HEK293 (cell line): ENCODE measurements around the gene GAMT.

Source experiments
- CTCF ChIA-PET: fragments of 350-600 bp; formaldehyde crosslinking; extraction: SDS; loops from one replicate; lab custom pipeline; 2021; ENCODE audit warnings: antibody characterized with exemption; lab: Yijun Ruan, JAX
- POLR2A ChIA-PET: fragments of 300-600 bp; formaldehyde crosslinking; extraction: SDS; loops from one replicate; lab custom pipeline; 2020; ENCODE audit warnings: antibody characterized with exemption, inconsistent platforms; lab: Yijun Ruan, JAX
- H3K27ac ChIP-seq: fragments of 200-500 bp; sonication (Bioruptor generic); 2 replicates; pipeline ENCODE4 v1.5.1; 2014; ENCODE audit warnings: low read depth, low read length, control low read depth, inconsistent platforms; ENCODE audit errors: extremely low read depth
- H3K36me3 ChIP-seq, 2 experiments: fragments of 200-500 bp in 1 of 2; sonication (Bioruptor generic) in 1 of 2; 1 replicate in 1 of 2; 2 replicates in 1 of 2; pipeline ENCODE4 v1.5.1; 2014 to 2017; ENCODE audit warnings: inconsistent platforms in 2 of 2, low read length in 2 of 2; ENCODE audit not compliant: control insufficient read depth in 2 of 2, insufficient read depth in 1 of 2
- H3K4me1 ChIP-seq: fragments of 200-500 bp; sonication (Bioruptor generic); 2 replicates; pipeline ENCODE4 v1.5.1; 2014; ENCODE audit warnings: mild to moderate bottlenecking, low read length, inconsistent platforms; ENCODE audit not compliant: control insufficient read depth, insufficient read depth
- H3K4me3 ChIP-seq: 2 replicates; pipeline ENCODE4 v1.5.1; 2011; ENCODE audit warnings: low read depth, mild to moderate bottlenecking, control low read depth, low read length, moderate library complexity
- H3K9me3 ChIP-seq: fragments of 200-500 bp; sonication (Bioruptor generic); 2 replicates; pipeline ENCODE4 v1.5.1; 2014; ENCODE audit warnings: low read depth, low read length, inconsistent platforms; ENCODE audit not compliant: control insufficient read depth, insufficient read depth
- EGR2 ChIP-seq: fragments of 450-650 bp; formaldehyde crosslinking; IDR thresholded peaks from 2 replicates; pipeline ENCODE4 v1.5.1; 2016; ENCODE audit warnings: low read depth, missing biosample characterization, missing genetic modification characterization
- SCRT2 ChIP-seq: fragments of 450-650 bp; formaldehyde crosslinking; IDR thresholded peaks from 2 replicates; pipeline ENCODE4 v1.5.1; 2016; ENCODE audit warnings: missing biosample characterization, missing genetic modification characterization
- WT1 ChIP-seq: fragments of 450-650 bp; formaldehyde crosslinking; IDR thresholded peaks from 2 replicates; pipeline ENCODE4 v1.5.1; 2016; ENCODE audit warnings: missing biosample characterization, missing genetic modification characterization
- YY2 ChIP-seq: fragments of 450-650 bp; formaldehyde crosslinking; IDR thresholded peaks from 2 replicates; pipeline ENCODE4 v1.5.1; 2016; ENCODE audit warnings: missing biosample characterization, missing genetic modification characterization
- ZFHX2 ChIP-seq: fragments of 450-650 bp; formaldehyde crosslinking; conservative IDR thresholded peaks from 2 replicates; pipeline ENCODE4 v1.5.1; 2016; ENCODE audit warnings: missing biosample characterization, missing genetic modification characterization
- ZIC2 ChIP-seq: fragments of 450-650 bp; formaldehyde crosslinking; IDR thresholded peaks from 2 replicates; pipeline ENCODE4 v1.5.1; 2016; ENCODE audit warnings: missing biosample characterization, missing genetic modification characterization
- ZNF10 ChIP-seq: fragments of 450-650 bp; formaldehyde crosslinking; IDR thresholded peaks from 2 replicates; pipeline ENCODE4 v1.5.1; 2017; ENCODE audit warnings: missing biosample characterization, missing genetic modification characterization
- ZNF132 ChIP-seq: fragments of 450-650 bp; formaldehyde crosslinking; IDR thresholded peaks from 2 replicates; pipeline ENCODE4 v1.5.1; 2017; ENCODE audit warnings: missing biosample characterization, missing genetic modification characterization, borderline replicate concordance
- ZNF211 ChIP-seq: fragments of 450-650 bp; formaldehyde crosslinking; IDR thresholded peaks from 2 replicates; pipeline ENCODE4 v1.5.1; 2016; ENCODE audit warnings: low read depth, missing biosample characterization, missing genetic modification characterization
- ZNF223 ChIP-seq: fragments of 450-650 bp; formaldehyde crosslinking; IDR thresholded peaks from 2 replicates; pipeline ENCODE4 v1.5.1; 2016; ENCODE audit warnings: missing biosample characterization, missing genetic modification characterization
- ZNF558 ChIP-seq: fragments of 450-650 bp; formaldehyde crosslinking; IDR thresholded peaks from 2 replicates; pipeline ENCODE4 v1.5.1; 2016; ENCODE audit warnings: missing biosample characterization, missing genetic modification characterization
- ZNF837 ChIP-seq: fragments of 450-650 bp; formaldehyde crosslinking; IDR thresholded peaks from 2 replicates; pipeline ENCODE4 v1.5.1; 2016; ENCODE audit warnings: missing biosample characterization, missing genetic modification characterization
- TF ChIP-seq, protein P1 (sequence below): fragments of 450-650 bp; formaldehyde crosslinking; IDR thresholded peaks from 2 replicates; pipeline ENCODE4 v1.5.1; 2016; ENCODE audit warnings: missing biosample characterization, missing genetic modification characterization
- TF ChIP-seq, protein P2 (sequence below): fragments of 450-650 bp; formaldehyde crosslinking; conservative IDR thresholded peaks from 2 replicates; pipeline ENCODE4 v1.5.1; 2016; ENCODE audit warnings: low read depth, missing biosample characterization, missing genetic modification characterization
- TF ChIP-seq, protein P3 (sequence below): fragments of 450-650 bp; formaldehyde crosslinking; IDR thresholded peaks from 2 replicates; pipeline ENCODE4 v1.5.1; 2016; ENCODE audit warnings: missing biosample characterization, missing genetic modification characterization
- TF ChIP-seq, protein P4 (sequence below): fragments of 450-650 bp; formaldehyde crosslinking; IDR thresholded peaks from 2 replicates; pipeline ENCODE4 v1.5.1; 2016; ENCODE audit warnings: missing biosample characterization, missing genetic modification characterization

Gene GAMT

DNA sequence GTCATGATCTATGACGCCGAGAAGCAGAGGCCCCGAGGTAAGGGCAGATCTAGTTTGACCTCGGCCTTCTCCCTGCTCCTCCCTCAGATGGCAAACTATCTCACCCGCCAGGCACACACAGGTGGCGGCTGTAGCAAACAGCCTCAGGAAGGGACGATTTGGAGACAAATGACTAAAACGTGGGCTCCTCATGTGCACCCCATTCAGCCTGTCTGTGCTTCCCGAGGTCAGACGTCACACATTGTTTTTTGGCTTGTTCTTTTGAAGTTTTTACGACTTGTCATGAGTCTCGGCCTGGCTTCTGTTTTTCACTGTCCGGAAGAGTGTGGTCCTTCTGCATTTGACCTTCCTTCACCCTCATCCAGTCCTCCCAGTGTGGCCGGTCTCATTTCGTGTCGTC is 21.0 kb upstream of the GAMT start:
- no peak overlapping the region for H3K4me3 ChIP-seq
- TF ChIP-seq, protein P1, sequence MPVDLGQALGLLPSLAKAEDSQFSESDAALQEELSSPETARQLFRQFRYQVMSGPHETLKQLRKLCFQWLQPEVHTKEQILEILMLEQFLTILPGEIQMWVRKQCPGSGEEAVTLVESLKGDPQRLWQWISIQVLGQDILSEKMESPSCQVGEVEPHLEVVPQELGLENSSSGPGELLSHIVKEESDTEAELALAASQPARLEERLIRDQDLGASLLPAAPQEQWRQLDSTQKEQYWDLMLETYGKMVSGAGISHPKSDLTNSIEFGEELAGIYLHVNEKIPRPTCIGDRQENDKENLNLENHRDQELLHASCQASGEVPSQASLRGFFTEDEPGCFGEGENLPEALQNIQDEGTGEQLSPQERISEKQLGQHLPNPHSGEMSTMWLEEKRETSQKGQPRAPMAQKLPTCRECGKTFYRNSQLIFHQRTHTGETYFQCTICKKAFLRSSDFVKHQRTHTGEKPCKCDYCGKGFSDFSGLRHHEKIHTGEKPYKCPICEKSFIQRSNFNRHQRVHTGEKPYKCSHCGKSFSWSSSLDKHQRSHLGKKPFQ (tag by site-specific recombination) = no peak
- TF ChIP-seq WT1 (0 out of 2 replicates have a peak, but pooled peaks have one; percentile 2), SCRT2 (tag by site-specific recombination) (0 out of 2 replicates have a peak, but pooled peaks have one; percentile 3)
- TF ChIP-seq, all 188 proteins: peak for 2
- CTCF ChIA-PET = no interaction called here
- H3K27ac ChIP-seq = peak overlapping the region; percentile 48; the same call in 1 of the 2 replicates
- H3K4me1 ChIP-seq = no peaks in the 10 kb centered on the region
- no peaks in the 10 kb centered on the region for H3K9me3 ChIP-seq
- H3K36me3 ChIP-seq = peaks cover 5 to 99% of the 10 kb centered on the region in 2 experiments
- POLR2A ChIA-PET = no interaction called here

DNA sequence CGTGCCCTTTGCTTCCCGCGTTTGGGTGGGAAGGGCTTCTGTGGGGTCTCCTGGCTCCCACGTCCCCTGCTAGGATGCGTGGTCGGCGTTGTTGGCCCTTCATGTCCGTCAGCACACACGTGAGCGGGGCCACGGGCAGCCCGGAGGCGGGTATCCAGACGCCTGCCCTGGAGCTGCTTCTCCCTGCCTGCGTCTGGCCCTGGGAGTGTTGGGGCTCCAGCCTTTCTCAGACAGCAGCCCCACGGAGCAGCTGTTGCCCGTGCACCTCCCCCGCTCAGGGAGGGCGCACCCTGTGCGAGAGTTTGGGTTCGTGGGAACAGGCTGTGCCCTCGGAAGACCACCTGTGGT is 20.6 kb upstream of the GAMT start:
- peaks cover 5 to 99% of the 10 kb centered on the region in 2 experiments for H3K36me3 ChIP-seq

DNA sequence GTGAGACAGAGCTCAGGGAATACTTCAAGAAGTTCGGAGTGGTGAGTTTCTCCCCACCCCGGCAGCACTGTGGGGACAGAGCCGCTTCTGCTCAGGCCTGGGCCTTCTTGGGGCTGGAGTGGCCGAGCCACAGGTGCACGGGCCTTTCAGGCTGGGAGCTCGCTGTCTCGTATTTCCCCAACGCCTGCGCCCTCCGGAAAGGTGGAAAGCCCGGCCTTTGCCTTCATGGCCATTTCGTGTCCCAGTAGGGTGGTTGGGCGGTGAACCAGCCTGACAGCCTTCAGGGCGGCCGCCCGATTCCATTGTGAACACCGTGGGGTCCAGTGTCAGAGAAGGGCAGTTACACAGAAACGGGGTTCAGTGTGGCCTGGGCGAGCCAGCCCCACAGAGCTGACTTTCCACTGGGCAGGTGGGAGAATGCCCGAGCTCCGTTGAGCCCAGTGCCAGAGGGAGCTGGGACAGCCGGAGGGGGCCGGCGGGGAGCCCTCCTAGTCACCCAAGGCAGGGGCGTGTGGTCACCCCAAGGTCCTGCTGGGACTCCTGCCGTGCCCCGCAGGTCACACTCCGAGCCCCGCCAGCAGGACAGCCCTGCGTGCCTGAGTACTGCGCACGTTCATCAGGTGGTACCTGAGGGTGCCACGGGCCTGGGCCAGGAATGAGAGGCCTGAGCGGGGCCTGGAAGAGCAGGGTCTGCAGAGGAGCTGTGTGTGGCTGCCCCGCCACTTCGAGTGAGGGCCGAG is 20.0 kb upstream of the GAMT start:
- ChIA-PET CTCF (no interaction called here), POLR2A (interaction anchor here (0.8 to 1.0 kb wide), 3 partner anchors 8 to 20 kb away, joined by 3 to 7 read pairs (median 3); no protein-coding TSS in a partner anchor)
- H3K4me3 ChIP-seq = no peak overlapping the region
- peaks cover 5 to 99% of the 10 kb centered on the region in 2 experiments for H3K36me3 ChIP-seq
- H3K9me3 ChIP-seq = no peaks in the 10 kb centered on the region
- H3K4me1 ChIP-seq = peaks cover 7% of the 10 kb centered on the region
- H3K27ac ChIP-seq = 0 out of 2 replicates have a peak overlapping the region, but pooled peaks have one; percentile 22
- TF ChIP-seq ZNF10 (tag by site-specific recombination) = no peak
- TF ChIP-seq ZNF223 (tag by site-specific recombination) = no peak
- TF ChIP-seq, protein P2, sequence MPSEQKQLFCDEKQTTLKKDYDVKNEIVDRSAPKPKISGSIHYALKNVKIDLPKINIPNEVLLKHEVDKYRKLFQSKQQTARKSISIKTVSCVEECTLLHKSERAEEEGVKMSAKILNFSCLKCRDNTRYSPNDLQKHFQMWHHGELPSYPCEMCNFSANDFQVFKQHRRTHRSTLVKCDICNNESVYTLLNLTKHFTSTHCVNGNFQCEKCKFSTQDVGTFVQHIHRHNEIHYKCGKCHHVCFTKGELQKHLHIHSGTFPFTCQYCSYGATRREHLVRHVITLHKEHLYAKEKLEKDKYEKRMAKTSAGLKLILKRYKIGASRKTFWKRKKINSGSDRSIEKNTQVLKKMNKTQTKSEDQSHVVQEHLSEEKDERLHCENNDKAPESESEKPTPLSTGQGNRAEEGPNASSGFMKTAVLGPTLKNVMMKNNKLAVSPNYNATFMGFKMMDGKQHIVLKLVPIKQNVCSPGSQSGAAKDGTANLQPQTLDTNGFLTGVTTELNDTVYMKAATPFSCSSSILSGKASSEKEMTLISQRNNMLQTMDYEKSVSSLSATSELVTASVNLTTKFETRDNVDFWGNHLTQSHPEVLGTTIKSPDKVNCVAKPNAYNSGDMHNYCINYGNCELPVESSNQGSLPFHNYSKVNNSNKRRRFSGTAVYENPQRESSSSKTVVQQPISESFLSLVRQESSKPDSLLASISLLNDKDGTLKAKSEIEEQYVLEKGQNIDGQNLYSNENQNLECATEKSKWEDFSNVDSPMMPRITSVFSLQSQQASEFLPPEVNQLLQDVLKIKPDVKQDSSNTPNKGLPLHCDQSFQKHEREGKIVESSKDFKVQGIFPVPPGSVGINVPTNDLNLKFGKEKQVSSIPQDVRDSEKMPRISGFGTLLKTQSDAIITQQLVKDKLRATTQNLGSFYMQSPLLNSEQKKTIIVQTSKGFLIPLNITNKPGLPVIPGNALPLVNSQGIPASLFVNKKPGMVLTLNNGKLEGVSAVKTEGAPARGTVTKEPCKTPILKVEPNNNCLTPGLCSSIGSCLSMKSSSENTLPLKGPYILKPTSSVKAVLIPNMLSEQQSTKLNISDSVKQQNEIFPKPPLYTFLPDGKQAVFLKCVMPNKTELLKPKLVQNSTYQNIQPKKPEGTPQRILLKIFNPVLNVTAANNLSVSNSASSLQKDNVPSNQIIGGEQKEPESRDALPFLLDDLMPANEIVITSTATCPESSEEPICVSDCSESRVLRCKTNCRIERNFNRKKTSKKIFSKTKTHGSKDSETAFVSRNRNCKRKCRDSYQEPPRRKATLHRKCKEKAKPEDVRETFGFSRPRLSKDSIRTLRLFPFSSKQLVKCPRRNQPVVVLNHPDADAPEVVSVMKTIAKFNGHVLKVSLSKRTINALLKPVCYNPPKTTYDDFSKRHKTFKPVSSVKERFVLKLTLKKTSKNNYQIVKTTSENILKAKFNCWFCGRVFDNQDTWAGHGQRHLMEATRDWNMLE (tag by site-specific recombination) = no peak
- no peak for TF ChIP-seq ZIC2 (tag by site-specific recombination)
- no peak for TF ChIP-seq YY2
- TF ChIP-seq ZNF211 = no peak
- TF ChIP-seq ZNF837 (tag by site-specific recombination) = no peak
- TF ChIP-seq ZNF558 (tag by site-specific recombination) = no peak
- no peak for TF ChIP-seq ZNF132

More for the DNA sequence above, 20.6 kb upstream of the GAMT start:
- ChIA-PET CTCF (no interaction called here), POLR2A (no interaction called here)
- Histone ChIP-seq H3K9me3 (no peaks in the 10 kb centered on the region), H3K4me1 (0 out of 2 replicates have a peak, but pooled peaks cover 3% of the 10 kb centered on the region), H3K27ac (no peak overlapping the region), H3K4me3 (no peak overlapping the region)
- TF ChIP-seq, protein P3, sequence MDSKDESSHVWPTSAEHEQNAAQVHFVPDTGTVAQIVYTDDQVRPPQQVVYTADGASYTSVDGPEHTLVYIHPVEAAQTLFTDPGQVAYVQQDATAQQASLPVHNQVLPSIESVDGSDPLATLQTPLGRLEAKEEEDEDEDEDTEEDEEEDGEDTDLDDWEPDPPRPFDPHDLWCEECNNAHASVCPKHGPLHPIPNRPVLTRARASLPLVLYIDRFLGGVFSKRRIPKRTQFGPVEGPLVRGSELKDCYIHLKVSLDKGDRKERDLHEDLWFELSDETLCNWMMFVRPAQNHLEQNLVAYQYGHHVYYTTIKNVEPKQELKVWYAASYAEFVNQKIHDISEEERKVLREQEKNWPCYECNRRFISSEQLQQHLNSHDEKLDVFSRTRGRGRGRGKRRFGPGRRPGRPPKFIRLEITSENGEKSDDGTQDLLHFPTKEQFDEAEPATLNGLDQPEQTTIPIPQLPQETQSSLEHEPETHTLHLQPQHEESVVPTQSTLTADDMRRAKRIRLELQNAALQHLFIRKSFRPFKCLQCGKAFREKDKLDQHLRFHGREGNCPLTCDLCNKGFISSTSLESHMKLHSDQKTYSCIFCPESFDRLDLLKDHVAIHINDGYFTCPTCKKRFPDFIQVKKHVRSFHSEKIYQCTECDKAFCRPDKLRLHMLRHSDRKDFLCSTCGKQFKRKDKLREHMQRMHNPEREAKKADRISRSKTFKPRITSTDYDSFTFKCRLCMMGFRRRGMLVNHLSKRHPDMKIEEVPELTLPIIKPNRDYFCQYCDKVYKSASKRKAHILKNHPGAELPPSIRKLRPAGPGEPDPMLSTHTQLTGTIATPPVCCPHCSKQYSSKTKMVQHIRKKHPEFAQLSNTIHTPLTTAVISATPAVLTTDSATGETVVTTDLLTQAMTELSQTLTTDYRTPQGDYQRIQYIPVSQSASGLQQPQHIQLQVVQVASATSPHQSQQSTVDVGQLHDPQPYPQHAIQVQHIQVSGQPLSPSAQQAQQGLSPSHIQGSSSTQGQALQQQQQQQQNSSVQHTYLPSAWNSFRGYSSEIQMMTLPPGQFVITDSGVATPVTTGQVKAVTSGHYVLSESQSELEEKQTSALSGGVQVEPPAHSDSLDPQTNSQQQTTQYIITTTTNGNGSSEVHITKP (tag by site-specific recombination) = no peak
- TF ChIP-seq SCRT2 (tag by site-specific recombination) (0 out of 2 replicates have a peak, but pooled peaks have one; percentile 22), EGR2 (peak; percentile 44; the same call in 1 of the 2 replicates), WT1 (0 out of 2 replicates have a peak, but pooled peaks have one; percentile 5), ZFHX2 (tag by site-specific recombination) (peak; percentile 44; the same call in 1 of the 2 replicates)
- TF ChIP-seq, protein P4, sequence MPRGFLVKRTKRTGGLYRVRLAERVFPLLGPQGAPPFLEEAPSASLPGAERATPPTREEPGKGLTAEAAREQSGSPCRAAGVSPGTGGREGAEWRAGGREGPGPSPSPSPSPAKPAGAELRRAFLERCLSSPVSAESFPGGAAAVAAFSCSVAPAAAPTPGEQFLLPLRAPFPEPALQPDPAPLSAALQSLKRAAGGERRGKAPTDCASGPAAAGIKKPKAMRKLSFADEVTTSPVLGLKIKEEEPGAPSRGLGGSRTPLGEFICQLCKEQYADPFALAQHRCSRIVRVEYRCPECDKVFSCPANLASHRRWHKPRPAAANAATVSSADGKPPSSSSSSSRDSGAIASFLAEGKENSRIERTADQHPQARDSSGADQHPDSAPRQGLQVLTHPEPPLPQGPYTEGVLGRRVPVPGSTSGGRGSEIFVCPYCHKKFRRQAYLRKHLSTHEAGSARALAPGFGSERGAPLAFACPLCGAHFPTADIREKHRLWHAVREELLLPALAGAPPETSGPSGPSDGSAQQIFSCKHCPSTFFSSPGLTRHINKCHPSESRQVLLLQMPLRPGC (tag by site-specific recombination) = no peak
